Loucy (cell line): Measurements from ENCODE around the gene PSMA1.

ENCODE experiments used
- H2AFZ ChIP-seq: fragments of 200-600 bp; sonication (generic); 2 replicates; pipeline ENCODE4 v1.6.0; 2016; ENCODE audit warnings: antibody characterized with exemption, mild to moderate bottlenecking, low read length, moderate library complexity
- H3F3A ChIP-seq: fragments of 200-600 bp; 2 replicates; pipeline ENCODE4 v1.6.0; 2016; ENCODE audit warnings: antibody characterized with exemption, low read depth, mild to moderate bottlenecking
- H3K27me3 ChIP-seq: fragments of 200-600 bp; sonication (generic); 2 replicates; pipeline ENCODE4 v1.6.1; 2014; ENCODE audit warnings: low read length, mild to moderate bottlenecking; ENCODE audit not compliant: insufficient read depth, poor library complexity, severe bottlenecking
- H3K36me3 ChIP-seq: fragments of 200-600 bp; sonication (generic); 2 replicates; pipeline ENCODE4 v1.6.1; 2016; ENCODE audit warnings: low read length; ENCODE audit not compliant: insufficient read depth
- H3K4me1 ChIP-seq: fragments of 200-600 bp; sonication (generic); 2 replicates; pipeline ENCODE4 v1.5.1; 2014; ENCODE audit warnings: low read length, mild to moderate bottlenecking; ENCODE audit not compliant: insufficient read depth, poor library complexity, severe bottlenecking
- H3K4me2 ChIP-seq: fragments of 200-600 bp; sonication (generic); 2 replicates; pipeline ENCODE4 v1.6.0; 2014; ENCODE audit warnings: antibody characterized with exemption, low read length, low read depth, mild to moderate bottlenecking; ENCODE audit not compliant: poor library complexity, severe bottlenecking
- H3K4me3 ChIP-seq: fragments of 200-600 bp; sonication (generic); 2 replicates; pipeline ENCODE4 v1.5.1; 2014; ENCODE audit warnings: low read length, mild to moderate bottlenecking, mixed read lengths; ENCODE audit not compliant: poor library complexity, severe bottlenecking
- H3K79me2 ChIP-seq: fragments of 200-600 bp; sonication (generic); 2 replicates; pipeline ENCODE4 v1.6.1; 2014; ENCODE audit warnings: low read length; ENCODE audit not compliant: insufficient read depth
- H3K9ac ChIP-seq: fragments of 200-600 bp; sonication (generic); 2 replicates; pipeline ENCODE4 v1.6.0; 2014; ENCODE audit warnings: mild to moderate bottlenecking, low read depth, low read length, moderate library complexity; ENCODE audit not compliant: poor library complexity, severe bottlenecking
- H3K9me2 ChIP-seq: fragments of 200-600 bp; sonication (generic); replicated peaks from 2 replicates; pipeline ENCODE4 v1.6.1; 2016; ENCODE audit warnings: low read depth, low read length, mixed read lengths
- H3K9me3 ChIP-seq: fragments of 200-600 bp; sonication (generic); 2 replicates; pipeline ENCODE4 v1.6.1; 2014; ENCODE audit warnings: mild to moderate bottlenecking, antibody characterized with exemption, low read length, low read depth; ENCODE audit not compliant: insufficient read depth
- H4K20me1 ChIP-seq: fragments of 200-600 bp; sonication (generic); 2 replicates; pipeline ENCODE4 v1.6.0; 2014; ENCODE audit warnings: antibody characterized with exemption, low read length, mild to moderate bottlenecking; ENCODE audit not compliant: insufficient read depth, poor library complexity, severe bottlenecking
- EZH2phosphoT487 ChIP-seq: fragments of 200-600 bp; IDR thresholded peaks from 2 replicates; pipeline ENCODE4 v1.6.1; 2018; ENCODE audit warnings: antibody characterized with exemption, mild to moderate bottlenecking, moderate library complexity, borderline replicate concordance
- TF ChIP-seq, protein P1 (sequence below): fragments of 200-600 bp; sonication (generic); conservative IDR thresholded peaks from 2 replicates; pipeline ENCODE4 v1.5.1; 2014; ENCODE audit warnings: mild to moderate bottlenecking, antibody characterized with exemption, low read length

Gene PSMA1

DNA sequence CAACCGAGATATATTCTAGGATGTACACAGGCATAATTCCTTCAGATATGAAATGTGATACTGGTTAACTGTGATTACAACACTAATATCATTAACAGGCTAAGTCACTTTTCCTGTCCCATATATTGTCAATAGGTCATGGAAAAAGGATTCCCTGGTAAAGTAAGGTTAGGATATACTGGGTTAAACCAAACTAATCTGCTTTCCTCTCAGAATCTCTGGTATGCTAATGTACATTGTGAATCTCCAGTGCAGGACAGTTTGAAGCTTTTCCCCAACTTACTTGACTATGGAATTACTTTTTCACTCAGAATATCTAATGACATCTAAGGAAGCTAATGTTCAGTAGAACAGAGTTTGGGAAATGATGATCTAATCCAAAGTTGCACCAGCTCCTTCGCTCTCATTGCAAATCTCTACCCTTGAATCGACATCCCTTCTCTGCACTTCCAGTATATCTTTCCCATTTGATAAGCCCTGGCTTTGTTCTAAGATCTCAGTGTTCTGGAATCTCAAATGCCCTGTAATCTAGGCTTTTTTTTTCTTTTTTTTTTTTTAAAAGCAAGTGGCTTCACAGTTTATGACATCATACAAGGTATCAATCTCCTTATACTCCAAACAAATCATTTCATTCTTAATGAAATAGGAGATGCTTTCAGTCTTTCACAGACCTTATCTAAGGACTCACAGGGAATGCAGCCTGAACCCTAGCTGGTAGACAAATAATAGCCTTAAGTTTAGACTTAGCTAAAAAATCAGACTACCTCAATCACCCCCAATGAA is 64.3 kb downstream of the PSMA1 start:
- no peaks in the 10 kb centered on the region for H4K20me1 ChIP-seq
- peaks cover 2% of the 10 kb centered on the region for H3K4me1 ChIP-seq
- no peaks in the 10 kb centered on the region for H3F3A ChIP-seq
- H3K4me3 ChIP-seq: no peak overlapping the region
- no peak overlapping the region for H3K4me2 ChIP-seq
- H3K79me2 ChIP-seq: no peaks in the 10 kb centered on the region
- H3K9me3 ChIP-seq: no peaks in the 10 kb centered on the region
- no peaks in the 10 kb centered on the region for H3K9me2 ChIP-seq
- H3K27me3 ChIP-seq: no peaks in the 10 kb centered on the region
- H3K9ac ChIP-seq: no peak overlapping the region
- peaks cover 44% of the 10 kb centered on the region; the same call in 1 of the 2 replicates for H3K36me3 ChIP-seq
- no peak overlapping the region for H2AFZ ChIP-seq
- no peak for TF ChIP-seq EZH2phosphoT487
- TF ChIP-seq, protein P1, sequence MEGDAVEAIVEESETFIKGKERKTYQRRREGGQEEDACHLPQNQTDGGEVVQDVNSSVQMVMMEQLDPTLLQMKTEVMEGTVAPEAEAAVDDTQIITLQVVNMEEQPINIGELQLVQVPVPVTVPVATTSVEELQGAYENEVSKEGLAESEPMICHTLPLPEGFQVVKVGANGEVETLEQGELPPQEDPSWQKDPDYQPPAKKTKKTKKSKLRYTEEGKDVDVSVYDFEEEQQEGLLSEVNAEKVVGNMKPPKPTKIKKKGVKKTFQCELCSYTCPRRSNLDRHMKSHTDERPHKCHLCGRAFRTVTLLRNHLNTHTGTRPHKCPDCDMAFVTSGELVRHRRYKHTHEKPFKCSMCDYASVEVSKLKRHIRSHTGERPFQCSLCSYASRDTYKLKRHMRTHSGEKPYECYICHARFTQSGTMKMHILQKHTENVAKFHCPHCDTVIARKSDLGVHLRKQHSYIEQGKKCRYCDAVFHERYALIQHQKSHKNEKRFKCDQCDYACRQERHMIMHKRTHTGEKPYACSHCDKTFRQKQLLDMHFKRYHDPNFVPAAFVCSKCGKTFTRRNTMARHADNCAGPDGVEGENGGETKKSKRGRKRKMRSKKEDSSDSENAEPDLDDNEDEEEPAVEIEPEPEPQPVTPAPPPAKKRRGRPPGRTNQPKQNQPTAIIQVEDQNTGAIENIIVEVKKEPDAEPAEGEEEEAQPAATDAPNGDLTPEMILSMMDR: no peak
